ENCODE data around the gene USP24.

- TF ChIP-seq YY1 (IDR thresholded peaks at IDR 0.05; ENCODE audit: insufficient read depth, insufficient read length) (no peak), SUZ12 (IDR thresholded peaks at IDR 0.05; ENCODE audit: extremely low read depth, insufficient read depth, insufficient read length) (no peak), ZNF274 (IDR thresholded peaks at IDR 0.05; ENCODE audit: low read depth, low read length) (no peak)
These were observed 80.9 kb downstream of the USP24 start for GRCh38 chr1:55134152-55134808.
